Measurements from ENCODE around the gene CROCC.

Gene CROCC

GRCh38 chr1:16988210-16988609 lies 66.5 kb downstream of the CROCC start:
- DNase-seq, result no peak

- no peak for DNase-seq
These were observed 68.1 kb downstream of the CROCC start for GRCh38 chr1:16989676-16990391.

GRCh38 chr1:16991571-16991970 lies 69.8 kb downstream of the CROCC start:
- no peak for DNase-seq

- no peak for DNase-seq
These were observed 70.4 kb downstream of the CROCC start for GRCh38 chr1:16992102-16992501.

- no peak for DNase-seq
These were observed 70.9 kb downstream of the CROCC start for GRCh38 chr1:16992675-16993074.

- DNase-seq, result no peak
These were observed 71.8 kb downstream of the CROCC start for GRCh38 chr1:16993521-16994038.

- no peak for DNase-seq
These were observed 75.1 kb downstream of the CROCC start for GRCh38 chr1:16996845-16997244.

- no peak for DNase-seq
These were observed 76.9 kb downstream of the CROCC start for GRCh38 chr1:16998589-16998988.

GRCh38 chr1:16999863-17000262 lies 78.1 kb downstream of the CROCC start:
- DNase-seq, result no peak

- no peak for DNase-seq
These were observed 80.2 kb downstream of the CROCC start for GRCh38 chr1:17001760-17002523.

- DNase-seq, result no peak
These were observed 80.8 kb downstream of the CROCC start for GRCh38 chr1:17002524-17002902.

GRCh38 chr1:17004466-17005364 lies 83.0 kb downstream of the CROCC start:
- no peak for DNase-seq

GRCh38 chr1:17005365-17005740 lies 83.6 kb downstream of the CROCC start:
- DNase-seq, result no peak

- DNase-seq, result no peak
These were observed 85.4 kb downstream of the CROCC start for GRCh38 chr1:17007121-17007520.

- no peak for DNase-seq
These were observed 86.6 kb downstream of the CROCC start for GRCh38 chr1:17008208-17008855.

- no peak for DNase-seq
These were observed 88.0 kb downstream of the CROCC start for GRCh38 chr1:17009706-17010105.

- DNase-seq, result no peak
These were observed 89.3 kb downstream of the CROCC start for GRCh38 chr1:17011092-17011438.

- peak; percentile 62 for DNase-seq
These were observed 89.9 kb downstream of the CROCC start, which contains the start of gene ATP13A2 for GRCh38 chr1:17011439-17012307. Gene ATP13A2, minus strand, starts transcription at chr1:17011928. Its CDS starts 190 bp downstream, at chr1:17011738.

GRCh38 chr1:17012775-17013490 lies 91.2 kb downstream of the CROCC start:
- DNase-seq, result no peak

GRCh38 chr1:17013491-17014320 lies 92.0 kb downstream of the CROCC start:
- DNase-seq, result no peak
